GM03348 (cell line): ENCODE data around the gene ADARB1.

Experiments
- DNase-seq: peaks from one replicate; pipeline ENCODE4 v3.0.0; 2012; ENCODE audit warnings: low spot score

ADARB1 gene

DNA sequence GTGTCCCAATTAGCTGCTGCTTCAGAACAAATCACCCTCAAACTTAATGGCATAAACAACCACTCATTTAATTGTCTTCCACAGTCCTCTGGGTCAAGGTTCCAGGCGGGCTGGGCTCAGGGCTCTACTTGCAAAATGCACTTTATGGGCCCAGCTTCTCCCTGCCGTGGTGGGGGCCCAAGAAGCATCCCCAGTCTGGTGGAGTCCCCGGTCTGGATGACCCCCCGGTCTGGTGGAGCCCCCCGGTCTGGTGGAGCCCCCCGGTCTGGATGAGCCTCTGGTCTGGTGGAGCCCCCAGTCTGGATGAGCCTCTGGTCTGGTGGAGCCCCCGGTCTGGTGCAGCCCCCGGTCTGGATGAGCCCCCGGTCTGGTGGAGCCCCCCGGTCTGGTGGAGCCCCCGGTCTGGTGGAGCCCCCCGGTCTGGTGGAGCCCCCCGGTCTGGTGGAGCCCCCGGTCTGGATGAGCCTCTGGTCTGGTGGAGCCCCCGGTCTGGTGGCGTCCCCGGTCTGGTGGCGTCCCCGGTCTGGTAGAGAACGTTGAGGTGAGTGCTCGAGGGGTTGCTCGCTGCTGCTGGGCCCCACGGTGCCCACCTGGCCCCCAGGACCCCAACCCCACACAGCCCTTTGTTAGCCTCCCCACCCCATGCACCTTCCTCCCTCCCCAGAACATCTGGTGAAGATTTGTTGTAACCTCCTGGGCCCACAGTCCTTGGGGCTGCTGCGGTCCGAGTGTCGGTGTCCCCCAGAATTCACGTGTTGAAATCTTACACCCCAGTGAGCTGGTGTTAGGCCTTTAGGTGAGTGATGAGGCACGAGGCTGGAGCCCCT, 179.5 kb downstream of the ADARB1 start:
- no peak for DNase-seq

DNA sequence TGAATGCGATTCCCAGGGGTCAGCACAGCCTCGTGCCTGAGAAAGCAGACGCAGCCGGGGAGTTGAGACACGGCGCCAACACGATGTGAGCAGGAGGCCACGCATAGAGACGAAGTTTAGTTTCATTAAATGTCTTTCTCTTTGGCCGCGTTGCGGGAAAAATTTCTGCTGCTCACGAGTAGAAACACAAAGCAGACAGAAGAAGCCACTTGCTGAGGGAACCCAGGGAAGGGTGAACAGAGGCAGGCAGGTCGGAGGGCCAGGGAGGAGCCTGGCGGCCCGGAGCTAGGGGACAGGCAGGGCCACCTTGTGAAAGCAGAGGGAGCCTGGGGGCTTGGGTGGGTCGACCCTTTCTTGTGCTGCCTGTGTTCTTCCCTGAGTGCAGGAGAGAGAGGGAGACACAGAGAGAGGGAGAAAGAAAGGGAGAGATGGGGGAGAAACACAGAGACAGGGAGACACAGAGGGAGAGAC, 180.1 kb downstream of the ADARB1 start:
- DNase-seq, result no peak

DNA sequence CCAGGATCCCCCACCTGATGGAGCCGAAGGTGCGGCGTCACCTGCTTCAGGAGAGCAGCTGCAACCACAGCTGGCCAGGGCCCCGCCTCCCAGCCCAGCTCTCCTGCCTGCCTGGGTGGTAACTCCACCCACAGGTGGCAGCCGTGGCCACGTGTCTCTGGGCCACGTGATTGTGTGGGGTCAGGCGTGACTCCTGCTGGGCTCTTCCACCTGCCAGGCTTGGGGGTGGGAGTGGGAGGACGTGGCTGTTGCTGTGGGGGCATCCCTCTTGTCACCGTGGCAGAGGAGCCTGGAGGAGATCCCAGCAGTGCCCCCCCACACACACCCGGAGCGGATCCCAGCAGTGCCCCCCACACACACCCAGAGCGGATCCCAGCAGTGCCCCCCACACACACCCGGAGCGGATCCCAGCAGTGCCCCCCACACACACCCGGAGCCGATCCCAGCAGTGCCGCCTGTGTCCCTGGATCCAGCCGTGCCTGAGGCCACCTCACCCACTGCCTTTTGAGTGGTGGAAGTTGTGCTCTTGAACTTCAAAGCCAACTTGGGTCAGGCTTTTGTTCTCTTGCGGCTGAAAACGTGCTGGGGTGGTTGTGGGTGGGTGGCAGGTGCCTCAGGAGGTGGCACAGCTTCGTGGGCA, 181.1 kb downstream of the ADARB1 start:
- no peak for DNase-seq

DNA sequence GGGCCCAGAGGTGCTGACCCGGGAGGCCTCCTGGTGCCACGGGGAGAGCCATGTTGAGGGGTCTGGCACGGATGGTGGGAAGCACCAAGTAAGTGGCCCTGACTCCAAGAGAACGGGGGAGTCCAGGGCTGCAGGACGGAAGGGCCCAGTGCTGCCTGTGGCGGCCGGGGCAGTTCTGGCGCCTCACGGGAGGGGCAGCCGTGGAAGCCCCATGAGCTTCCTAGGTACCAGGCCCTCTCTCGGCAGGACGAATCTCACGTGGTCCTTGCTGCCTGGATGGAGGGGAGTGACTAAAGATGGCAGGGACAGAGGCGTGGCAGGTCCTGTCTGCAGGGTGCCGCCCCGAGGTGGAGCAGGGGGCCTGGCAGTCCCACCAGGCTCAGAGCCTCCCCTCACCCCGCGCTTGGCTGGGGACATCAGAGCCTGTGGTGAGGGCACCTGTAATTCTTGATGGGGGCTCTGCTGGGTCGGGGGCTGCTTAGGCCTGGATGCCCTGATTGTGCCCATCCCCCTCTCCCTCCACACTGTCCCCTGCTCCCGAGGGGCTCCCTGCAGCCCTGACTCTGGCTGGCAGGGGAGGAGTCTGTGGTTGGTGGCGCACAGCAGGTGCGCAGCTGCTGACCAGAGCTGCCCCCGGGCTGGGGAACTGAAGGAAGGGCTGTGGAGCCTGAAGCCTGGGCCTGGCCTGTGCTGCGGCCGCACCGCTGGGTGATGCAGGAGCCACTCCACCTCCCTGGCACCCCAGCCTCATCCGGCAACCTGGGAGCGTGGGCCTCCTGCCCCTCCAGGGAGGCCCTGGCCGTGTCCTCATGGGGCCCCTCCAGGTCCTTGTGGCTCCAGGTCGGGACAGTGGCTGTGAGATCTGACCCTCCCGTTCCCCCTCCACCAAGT, 181.9 kb downstream of the ADARB1 start:
- DNase-seq, result no peak

DNA sequence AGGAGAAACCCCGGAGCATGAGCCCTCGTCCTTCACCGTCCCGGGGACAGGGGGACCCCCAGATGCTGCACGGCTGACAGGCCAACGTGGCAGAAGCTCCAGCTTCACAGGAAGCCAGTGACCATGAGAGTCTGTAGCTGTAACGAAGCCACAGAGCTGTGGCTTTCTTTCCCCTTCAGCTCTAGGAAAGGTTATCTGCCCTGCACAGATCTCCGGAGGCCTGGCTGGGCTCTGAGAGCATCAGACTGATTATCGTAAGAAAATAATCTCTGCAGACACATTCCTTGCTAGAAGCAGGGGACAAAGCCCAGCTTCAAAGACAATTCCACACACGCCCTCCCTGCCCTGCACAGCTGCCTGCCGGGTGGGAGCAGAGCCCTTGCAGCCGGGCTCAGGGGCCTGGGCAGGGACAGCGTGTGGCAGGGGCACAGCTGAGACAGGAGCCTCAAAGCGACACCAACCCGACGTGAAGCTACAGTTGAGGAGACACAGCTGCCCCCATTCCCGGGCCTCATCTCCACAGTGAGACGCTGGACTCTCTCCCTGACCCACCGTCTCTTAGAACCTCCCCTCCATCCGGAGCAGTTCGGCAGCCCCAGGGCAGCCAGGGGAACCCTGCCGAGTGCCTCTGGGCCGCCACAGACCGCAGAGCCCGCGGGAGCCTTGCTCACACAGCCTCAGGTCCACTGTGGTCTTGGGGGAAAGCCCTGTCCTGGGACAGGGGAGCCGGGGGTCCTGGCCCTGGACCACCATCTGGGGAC, 182.7 kb downstream of the ADARB1 start:
- DNase-seq, result no peak

DNA sequence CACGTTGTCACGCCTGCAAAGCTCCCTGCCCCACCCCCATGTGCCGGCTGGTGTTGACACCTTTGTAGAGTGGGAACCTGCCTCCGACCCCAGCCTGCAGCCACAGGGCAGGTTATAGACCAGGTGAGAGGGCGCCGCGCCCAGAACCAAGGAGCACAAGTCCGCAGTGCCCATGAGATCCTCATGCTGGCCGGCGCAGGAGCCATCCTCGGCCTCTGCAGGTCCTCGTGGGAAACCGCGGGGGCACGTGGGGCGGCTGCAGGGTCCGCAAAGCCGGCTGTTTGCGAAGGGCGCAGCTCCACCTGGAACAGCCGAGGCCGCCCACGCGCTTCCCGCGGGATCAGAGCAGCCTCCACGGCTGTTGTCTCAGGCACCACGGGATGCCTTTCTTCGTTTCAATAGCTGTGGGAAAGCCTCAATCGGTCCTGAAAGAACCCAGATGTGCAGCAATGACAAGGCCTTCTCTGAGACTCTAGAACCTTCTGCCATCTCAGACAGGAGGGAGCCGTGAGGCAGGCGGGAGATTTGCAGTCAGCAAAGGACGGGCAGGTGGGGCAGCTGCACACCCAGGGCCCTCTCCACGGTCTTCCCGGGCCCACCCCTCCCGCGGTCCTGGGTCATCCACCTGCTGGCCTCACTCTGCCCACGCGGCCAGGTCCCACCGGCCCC, 183.4 kb downstream of the ADARB1 start:
- DNase-seq, result no peak

DNA sequence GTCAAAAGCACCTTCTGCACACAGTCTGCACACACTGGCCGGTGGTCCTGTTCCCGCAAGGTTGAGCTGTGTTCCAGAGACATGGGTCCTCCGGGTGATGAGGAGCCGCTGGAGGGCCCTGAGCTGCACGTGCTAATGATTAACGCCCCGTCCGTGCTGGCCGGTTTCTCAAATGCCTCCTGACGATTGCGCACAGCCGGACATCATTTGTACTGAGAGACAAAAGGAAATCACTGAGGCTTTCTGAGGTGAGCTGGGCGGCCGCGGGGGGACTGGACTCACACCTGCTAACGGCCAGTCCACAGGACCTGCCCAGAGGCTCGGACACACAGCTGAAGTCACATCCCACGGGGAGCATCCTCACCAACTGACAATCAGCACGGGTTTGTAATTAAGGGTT, 184.1 kb downstream of the ADARB1 start:
- DNase-seq, result no peak

DNA sequence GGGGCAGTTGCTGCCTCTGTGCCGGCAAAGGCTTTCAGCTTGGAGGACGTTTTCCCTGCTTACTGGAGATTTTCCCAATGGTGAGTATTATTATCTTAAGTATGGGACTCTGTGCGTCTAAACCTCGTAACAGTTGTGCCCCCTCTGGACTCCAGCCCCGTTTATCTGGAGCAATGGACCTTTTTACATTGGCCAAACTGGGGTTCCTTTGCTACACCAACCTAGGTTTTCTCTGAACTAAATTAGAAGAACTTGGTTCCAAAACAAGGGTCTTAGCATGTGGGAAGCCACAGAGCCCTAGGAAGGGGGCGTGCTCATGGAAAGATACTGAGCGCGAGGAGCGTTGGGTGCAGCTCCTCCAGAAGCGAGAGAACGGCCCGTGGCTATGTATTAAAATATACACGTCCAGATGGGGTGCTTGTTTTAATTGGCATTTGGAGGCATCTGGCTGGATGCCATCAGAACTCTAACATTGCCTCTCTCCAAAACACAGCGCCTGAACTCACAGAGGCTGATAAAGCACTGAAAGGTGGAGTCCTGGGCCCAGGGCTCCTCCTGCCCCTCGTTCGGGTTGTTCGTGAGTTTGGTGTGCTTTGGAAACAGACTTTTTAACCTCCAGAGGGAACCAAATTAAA, 184.9 kb downstream of the ADARB1 start:
- no peak for DNase-seq

DNA sequence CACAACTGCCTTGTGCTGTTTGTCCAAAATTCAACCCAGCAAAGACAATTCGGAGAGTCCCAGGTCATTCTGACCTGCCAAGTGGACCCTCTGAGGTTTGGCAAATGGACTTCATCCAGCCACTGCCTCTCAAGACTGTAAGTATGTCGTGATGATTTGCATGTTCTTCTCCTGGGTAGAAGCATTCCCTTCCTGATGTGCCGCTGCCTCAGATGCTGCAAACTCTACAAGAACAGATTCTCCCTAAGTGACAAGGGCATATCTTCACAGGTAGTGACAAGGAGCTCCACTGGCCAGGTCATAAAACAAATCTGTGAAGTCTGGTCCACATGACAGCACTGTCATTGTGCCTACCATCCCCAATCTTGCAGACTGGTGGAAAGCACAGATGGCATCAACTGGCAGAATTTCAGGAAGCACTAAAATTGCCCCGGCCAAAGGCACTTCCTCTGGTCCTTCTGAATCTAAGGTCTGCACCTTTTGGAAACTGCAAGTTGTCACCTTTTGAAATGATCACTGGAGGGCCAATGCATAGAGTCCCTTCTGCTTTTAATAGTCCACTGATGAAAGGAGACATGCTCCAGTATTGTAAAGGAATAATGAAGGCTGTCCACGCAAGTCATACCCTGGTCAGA, 185.9 kb downstream of the ADARB1 start:
- DNase-seq, result no peak

DNA sequence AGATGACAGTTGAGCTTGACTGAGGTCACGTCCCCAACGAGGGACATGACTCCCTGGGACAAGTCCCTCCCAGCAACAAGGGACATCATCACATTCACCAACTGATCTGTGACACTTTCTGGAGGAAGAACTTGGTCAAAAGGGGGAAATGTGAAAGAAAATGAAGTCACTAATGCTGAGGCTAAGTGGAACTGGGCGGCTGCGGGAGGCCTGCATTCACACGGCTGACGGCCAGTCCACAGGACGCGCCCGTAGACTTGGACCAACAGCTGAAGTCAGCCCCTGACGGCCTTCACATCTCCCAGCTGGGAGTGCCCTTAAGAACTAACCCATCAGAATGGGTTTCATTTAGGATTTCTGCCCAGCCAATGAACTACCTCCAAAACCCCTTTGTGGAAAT, 186.7 kb downstream of the ADARB1 start:
- no peak for DNase-seq

DNA sequence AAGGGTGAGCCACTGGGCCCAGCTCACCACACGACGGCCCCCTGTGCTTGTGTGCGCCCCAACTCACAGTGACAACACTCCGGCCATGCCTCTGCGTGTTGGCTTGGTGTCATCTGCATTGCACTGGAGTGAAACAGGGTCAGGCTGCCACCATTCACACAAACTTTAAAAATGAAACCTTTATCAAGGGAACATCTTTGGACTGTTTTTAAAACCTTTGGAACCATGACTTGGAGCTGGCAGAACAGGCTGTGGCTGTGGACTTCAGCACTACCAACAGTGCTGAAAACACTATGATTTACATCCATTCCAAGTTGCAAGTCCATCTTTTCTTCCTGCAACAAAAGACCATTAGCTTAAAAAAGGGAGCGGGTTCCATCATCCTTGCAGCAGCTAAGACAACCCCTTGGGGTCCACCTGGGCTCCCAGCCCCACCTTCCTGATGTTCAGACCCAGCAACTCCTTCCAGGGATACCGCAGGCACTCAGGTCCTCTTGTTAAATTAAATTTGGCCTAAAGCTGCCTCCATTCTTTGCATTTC, 187.7 kb downstream of the ADARB1 start:
- no peak for DNase-seq

DNA sequence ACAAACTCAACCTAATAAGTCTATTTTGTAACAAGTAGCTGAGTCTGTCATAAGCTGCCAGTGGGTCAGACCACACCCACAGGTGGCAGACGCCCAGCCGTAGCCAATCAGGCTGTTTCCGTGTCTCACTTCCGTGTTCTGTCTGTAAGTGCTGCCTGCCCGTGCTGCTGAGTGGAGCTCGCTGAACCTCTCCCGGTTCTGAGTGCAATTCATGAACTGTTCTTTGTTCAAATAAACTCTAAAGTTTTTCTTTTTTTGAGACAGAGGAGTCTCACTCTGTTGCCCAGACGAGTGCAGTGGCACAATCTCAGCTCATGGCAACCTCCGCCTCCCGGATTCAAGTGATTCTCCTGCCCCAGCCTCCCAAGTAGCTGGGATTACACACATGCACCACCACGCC, 188.2 kb downstream of the ADARB1 start:
- no peak for DNase-seq

DNA sequence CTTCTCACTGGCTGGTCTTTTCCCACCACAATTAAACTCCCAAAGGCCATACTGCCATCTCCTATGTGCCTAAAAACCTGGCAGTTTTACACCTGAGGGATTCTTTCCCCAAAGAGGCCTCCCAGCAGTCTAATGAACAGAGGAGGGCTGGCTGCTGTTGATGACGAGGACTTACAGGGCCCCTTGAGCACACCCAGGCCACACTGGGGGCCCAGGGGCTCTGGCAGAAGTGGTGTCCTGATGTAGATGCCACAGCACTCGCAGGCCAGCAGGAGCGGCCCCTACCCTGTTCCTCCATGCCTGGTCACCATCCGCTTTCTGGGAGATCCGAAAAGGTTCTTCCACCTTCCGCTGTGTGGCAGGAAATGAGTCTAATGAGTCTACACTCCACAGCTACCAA, 189.2 kb downstream of the ADARB1 start:
- DNase-seq, result no peak

DNA sequence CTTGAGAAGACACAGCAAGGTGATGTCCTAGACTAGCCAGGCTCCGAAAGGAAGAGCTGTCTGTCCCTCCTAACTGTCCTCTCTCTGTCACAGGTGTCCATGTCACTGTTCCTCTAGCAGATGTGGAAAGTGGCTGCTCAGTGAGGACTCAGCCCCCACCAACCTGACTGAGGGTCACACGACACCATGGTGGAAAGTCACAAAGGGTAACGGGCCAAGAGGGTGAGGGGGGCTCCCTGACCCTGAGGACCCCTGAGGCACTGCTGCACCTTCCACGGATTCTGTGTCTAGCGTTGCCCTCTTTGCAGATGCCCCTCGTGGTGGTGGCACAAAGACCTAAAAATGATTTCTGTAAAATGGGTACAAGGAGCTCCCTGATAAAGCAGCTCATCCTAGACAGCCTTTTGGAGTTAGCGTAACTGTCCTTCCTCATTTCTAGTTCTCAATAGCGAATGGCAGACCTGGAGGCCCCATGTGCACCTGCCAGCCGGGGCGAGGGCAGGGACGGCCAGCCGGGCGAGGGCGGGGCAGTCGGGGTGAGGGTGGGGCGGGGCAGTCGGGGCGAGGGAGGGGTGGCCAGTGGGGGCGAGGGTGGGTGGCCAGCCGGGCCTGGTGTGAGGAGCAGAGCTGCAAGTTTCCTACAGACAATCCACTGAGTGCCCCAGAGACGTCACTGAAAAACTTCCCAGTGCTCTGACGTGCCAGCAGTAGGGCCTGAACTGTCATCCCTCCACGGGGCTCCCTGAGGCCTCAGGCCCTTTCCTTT, 189.9 kb downstream of the ADARB1 start:
- no peak for DNase-seq

DNA sequence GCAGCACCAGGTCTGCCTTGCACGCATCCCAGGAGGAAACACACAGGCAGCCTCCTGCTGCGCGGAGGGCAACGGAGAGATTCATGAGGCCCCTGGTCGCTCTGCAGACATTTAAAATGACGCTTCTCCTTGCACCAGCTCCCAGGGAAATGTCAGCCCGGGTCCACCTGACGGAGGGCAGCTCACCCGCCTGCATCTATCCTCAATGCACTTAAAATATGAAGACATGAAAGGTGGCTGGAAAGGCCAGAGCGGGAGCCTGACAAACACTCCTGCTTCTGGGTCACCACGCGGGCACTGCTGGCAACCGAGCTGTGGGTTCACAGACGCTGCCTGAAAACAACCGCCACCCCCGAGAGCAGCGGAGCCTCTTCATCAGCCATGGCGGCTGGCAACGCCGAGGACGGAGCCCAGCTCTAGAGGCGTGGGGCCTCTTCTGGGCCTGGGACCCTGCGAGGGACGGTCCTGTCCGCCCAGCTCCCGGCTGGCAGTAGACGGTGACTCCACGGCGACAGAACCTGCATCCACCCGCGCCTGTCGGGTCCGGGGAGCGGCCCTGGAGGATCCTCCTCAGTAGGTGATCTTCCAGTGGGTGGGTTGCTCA, 190.6 kb downstream of the ADARB1 start:
- DNase-seq, result no peak

DNA sequence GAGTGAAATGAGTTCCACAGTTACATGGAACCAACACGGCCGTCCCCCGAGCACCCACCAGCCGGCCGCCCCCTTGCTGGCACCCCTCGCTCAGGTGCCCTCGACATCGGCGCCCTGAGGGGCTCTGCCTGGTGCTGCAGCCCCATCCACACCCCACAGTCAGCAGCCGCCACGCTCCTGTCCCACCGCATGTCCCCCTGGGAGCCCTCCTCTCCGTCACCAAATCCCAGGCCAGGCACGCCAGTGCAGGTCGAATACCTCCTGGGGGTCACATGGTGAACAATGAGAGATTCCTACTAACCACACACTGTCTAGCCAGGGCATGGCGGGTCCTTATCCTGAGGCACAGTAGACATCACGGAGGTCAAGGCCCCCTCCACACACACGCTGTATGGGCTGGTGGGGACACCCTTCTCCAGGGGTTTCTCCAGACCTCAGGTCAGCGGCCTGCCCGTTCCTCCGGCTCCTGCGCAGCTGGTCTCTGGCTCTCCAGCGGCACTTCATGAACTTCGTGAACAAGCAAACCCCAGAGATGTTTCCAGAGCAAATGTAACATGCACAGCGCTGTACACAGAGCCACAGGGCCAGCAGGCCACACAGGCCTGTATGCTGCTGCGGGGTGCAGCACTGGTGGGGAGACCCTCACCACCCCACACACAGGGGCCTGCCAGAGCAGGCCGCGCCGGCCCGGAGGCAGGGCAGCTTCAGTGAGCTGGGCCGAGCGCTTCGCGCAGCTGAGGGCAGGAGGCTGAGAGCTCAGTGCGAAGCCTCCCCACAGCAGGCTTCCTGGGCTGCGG, 191.5 kb downstream of the ADARB1 start:
- no peak for DNase-seq

DNA sequence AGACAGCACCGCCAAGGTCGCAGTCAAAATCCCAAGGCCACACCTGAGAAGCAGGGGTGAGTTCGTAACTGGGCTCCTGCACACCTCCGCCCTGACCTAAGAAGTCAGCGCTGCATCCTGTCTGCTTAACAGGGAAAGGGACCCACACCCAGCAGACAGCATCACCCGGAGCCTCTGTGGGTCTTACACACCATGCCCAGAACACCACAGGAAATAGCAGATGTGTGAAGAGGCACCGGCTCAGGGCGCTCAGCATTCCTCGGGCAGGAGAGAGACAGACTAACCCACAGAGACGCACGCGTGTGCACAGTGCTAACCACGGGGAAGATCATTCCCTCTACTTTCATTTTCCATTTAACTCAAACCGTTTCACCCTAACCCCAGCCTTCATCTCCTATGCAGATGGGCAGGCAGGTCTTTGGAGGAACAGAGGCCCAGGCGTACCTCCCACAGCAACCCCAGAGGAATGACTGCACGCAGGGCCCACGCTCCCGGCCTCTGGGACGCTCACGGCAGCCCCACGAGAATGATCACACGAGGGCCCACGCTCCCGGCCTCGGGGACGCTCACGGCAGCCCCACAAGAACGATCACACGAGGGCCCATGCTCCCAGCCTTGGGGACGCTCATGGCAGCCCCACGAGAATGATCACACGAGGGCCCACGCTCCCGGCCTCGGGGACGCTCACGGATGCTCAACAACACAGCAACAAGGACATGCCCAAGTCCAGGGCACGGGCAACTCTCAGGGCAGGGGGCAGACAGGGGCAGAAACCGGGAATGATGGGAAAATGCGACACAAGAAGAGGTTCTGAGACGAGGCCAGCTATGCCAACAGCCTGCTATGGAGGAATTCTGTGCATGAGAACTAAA, 192.4 kb downstream of the ADARB1 start:
- DNase-seq, result no peak
